Keratinocyte (primary cell): ENCODE measurements around the gene PLA2R1. TPM values are rescaled to one million over a fixed set of nuclear protein-coding genes. Genes with fewer than 3 reads are reported as not detected.

ENCODE experiments used
- DNase-seq: peaks from one replicate; pipeline ENCODE4 v3.0.0-alpha.2; 2011; ENCODE audit warnings: low read depth, missing footprints, low spot score
- FAIRE-seq: peaks from 2 replicates; lab custom pipeline; 2011; peaks lifted over from hg19 to GRCh38; lab: Jason Lieb, UNC
- H2AFZ ChIP-seq: 2 replicates; pipeline ENCODE4 v1.6.0; 2012; ENCODE audit warnings: low read length, control low read depth, inconsistent platforms; ENCODE audit not compliant: control insufficient read depth
- H3K27ac ChIP-seq: 2 replicates; pipeline ENCODE4 v1.5.1; 2011; ENCODE audit warnings: low read length; ENCODE audit not compliant: control insufficient read depth, insufficient read depth
- H3K27me3 ChIP-seq: 3 replicates; pipeline ENCODE4 v1.6.0; 2011; ENCODE audit warnings: low read length; ENCODE audit not compliant: control insufficient read depth, insufficient read depth; ENCODE audit errors: extremely low read depth
- H3K36me3 ChIP-seq, 2 experiments: 2 replicates in 1 of 2; 3 replicates in 1 of 2; pipeline ENCODE4 v1.5.1; 2011; ENCODE audit warnings: low read length in 2 of 2, mild to moderate bottlenecking in 1 of 2; ENCODE audit not compliant: control insufficient read depth in 2 of 2, insufficient read depth in 2 of 2; ENCODE audit errors: extremely low read depth in 1 of 2
- H3K4me1 ChIP-seq: 3 replicates; pipeline ENCODE4 v1.5.1; 2011; ENCODE audit warnings: low read length; ENCODE audit not compliant: control insufficient read depth, insufficient read depth; ENCODE audit errors: extremely low read depth
- H3K4me2 ChIP-seq: 3 replicates; pipeline ENCODE4 v1.6.0; 2011; ENCODE audit warnings: low read depth, low read length; ENCODE audit not compliant: control insufficient read depth, insufficient read depth; ENCODE audit errors: extremely low read depth
- H3K4me3 ChIP-seq, 3 experiments: fragments of 200-600 bp in 1 of 3; sonication (generic) in 1 of 3; 2 replicates in 2 of 3; 3 replicates in 1 of 3; pipeline ENCODE4 v1.5.1; 2011 to 2016; ENCODE audit warnings: low read length in 3 of 3, mild to moderate bottlenecking in 3 of 3, control low read depth in 2 of 3, inconsistent platforms in 1 of 3, low read depth in 1 of 3, mixed read lengths in 1 of 3, mixed run types in 1 of 3, moderate library complexity in 1 of 3; ENCODE audit not compliant: control insufficient read depth in 2 of 3, insufficient read depth in 2 of 3; ENCODE audit errors: extremely low read depth in 1 of 3
- H3K79me2 ChIP-seq: 2 replicates; pipeline ENCODE4 v1.6.0; 2012; ENCODE audit warnings: low read length; ENCODE audit not compliant: control insufficient read depth, insufficient read depth
- H3K9ac ChIP-seq: 3 replicates; pipeline ENCODE4 v1.6.0; 2011; ENCODE audit warnings: low read length; ENCODE audit not compliant: control insufficient read depth, insufficient read depth; ENCODE audit errors: extremely low read depth
- H3K9me1 ChIP-seq: 3 replicates; pipeline ENCODE4 v1.6.0; 2011; ENCODE audit warnings: low read length; ENCODE audit not compliant: control insufficient read depth, insufficient read depth; ENCODE audit errors: extremely low read depth
- H3K9me3 ChIP-seq: 2 replicates; pipeline ENCODE4 v1.5.1; 2012; ENCODE audit warnings: low read depth, low read length; ENCODE audit not compliant: control insufficient read depth
- H4K20me1 ChIP-seq: 3 replicates; pipeline ENCODE4 v1.6.0; 2011; ENCODE audit warnings: low read length; ENCODE audit not compliant: control insufficient read depth, insufficient read depth; ENCODE audit errors: extremely low read depth
- CTCF ChIP-seq, 3 experiments: IDR thresholded peaks in 1 of 3; conservative IDR thresholded peaks in 1 of 3; optimal IDR thresholded peaks in 1 of 3; 2 replicates in 2 of 3; 3 replicates in 1 of 3; pipeline versions ENCODE3 to v1.5.1; 2011; ENCODE audit warnings: low read length in 3 of 3, mild to moderate bottlenecking in 3 of 3, moderate library complexity in 2 of 3, control low read depth in 1 of 3, inconsistent platforms in 1 of 3; ENCODE audit not compliant: insufficient read depth in 2 of 3; ENCODE audit errors: extremely low read depth in 1 of 3
- EZH2 ChIP-seq: IDR thresholded peaks from one replicate; pipeline ENCODE4 v1.6.1; 2012; ENCODE audit warnings: inconsistent platforms, mild to moderate bottlenecking, low read length, moderate library complexity
- dilution Hi-C: fragments of 300-500 bp; cut with MboI; formaldehyde crosslinking; loops from one replicate; pipeline ENCODE4 v1.7.0; 2020; ENCODE audit warnings: low sequenced_read_pairs; ENCODE audit not compliant: extremely low pct_ligation_motif_present
- polyA plus RNA-seq, 5 experiments: library from polyadenylated mRNA; depleted of rRNA in 3 of 5; stranded (reverse) in 3 of 5; stranded (forward) in 1 of 5; unstranded in 1 of 5; fragments of >200 nt; gene quantifications; 1 replicate in 1 of 5; 2 replicates in 3 of 5; 3 replicates in 1 of 5; pipeline versions ENCODE4 v1.2.1 to v1.2.3, GENCODE V29; 2011 to 2012; ENCODE audit warnings: missing spikeins in 2 of 5, low read depth in 1 of 5, low replicate concordance in 1 of 5

PLA2R1 gene
- polyA plus RNA-seq, 1 donor (not counting 4 experiments of a cell fraction or from before 2014, with no cell fraction given), result 12.3 TPM

DNA sequence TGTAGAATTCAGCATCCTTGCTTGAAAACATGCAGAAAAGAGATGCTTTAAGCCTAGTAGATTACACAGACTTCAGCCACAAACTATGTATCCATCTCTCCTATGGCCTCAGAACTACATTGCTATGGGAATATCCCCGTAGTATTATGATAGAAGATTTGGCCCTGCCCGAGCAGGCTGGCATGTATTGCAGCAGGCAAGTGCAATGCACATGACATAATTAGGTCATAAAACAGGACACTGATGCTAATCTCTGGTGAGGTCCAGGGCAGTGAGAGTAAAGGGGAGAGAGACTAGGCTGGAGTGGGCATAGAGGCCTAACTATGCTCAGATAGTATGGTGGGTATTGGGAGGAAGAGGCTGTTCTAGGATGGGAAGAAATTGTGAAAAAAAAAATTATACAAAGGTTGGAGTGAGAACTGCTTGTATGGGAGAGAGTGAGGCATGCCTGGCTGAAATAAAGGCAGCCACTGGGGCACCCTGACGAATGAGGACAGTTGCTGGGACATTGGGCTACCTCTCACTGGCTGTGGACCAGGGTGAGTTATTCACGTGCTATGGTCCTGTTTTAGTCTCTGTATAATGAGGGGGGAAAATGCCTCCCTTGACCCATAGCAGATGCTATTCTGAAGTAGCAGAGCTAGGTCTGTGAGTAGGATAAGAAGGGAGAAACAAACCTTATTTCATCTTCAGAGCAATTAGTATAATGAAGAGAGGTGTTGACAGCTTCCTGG lies 1.6 kb upstream of the PLA2R1 start:
- peaks cover 2% of the 10 kb centered on the region for H3K79me2 ChIP-seq
- no peaks in the 10 kb centered on the region for H3K9me1 ChIP-seq
- DNase-seq (no peak), FAIRE-seq (no peak)
- H3K4me3 ChIP-seq, result no peak overlapping the region
- no peak overlapping the region for H3K9ac ChIP-seq
- no peaks in the 10 kb centered on the region for H4K20me1 ChIP-seq
- H2AFZ ChIP-seq, result no peak overlapping the region
- no peak overlapping the region for H3K27ac ChIP-seq
- no peaks in the 10 kb centered on the region for H3K27me3 ChIP-seq
- peaks cover 19% of the 10 kb centered on the region for H3K4me1 ChIP-seq
- no peak overlapping the region for H3K4me2 ChIP-seq
- H3K9me3 ChIP-seq, result no peaks in the 10 kb centered on the region
- dilution Hi-C loops, result no loop called here
- no peaks in the 10 kb centered on the region for H3K36me3 ChIP-seq
- no peak for TF ChIP-seq CTCF (optimal IDR thresholded peaks at IDR 0.05 in 1 of 3, IDR thresholded peaks at IDR 0.05 in 1 of 3, conservative IDR thresholded peaks at IDR 0.05 in 1 of 3; ENCODE audit: extremely low read depth in 1 of 3, insufficient read depth in 2 of 3, low read length in 3 of 3)
- TF ChIP-seq EZH2, result no peak

DNA sequence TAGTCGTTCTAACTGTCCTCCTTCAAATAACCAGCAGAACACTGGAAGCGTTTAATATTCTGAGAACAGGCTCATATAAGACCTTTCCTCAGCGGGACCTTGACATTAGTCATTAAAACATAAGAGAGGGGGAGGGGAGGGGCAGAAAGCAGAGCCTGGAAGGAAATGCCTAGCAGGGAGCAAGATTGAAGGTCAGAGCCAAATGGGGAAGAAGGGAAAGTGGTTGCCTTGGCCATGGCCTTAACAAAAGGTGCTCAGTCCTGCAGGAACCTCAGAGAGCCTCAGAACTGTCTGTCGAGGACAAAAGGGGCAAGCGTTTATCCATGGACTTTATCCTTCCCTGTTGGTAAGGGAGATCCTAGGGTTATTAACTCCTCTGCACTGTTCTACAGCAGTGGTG lies 856 bp upstream of the PLA2R1 start:
- Histone ChIP-seq H3K4me3 (peak overlapping the region in 2 of 3 experiments; percentile 80 to 83), H3K36me3 (no peaks in the 10 kb centered on the region), H3K27me3 (no peaks in the 10 kb centered on the region), H3K9me3 (no peaks in the 10 kb centered on the region), H3K4me2 (peak overlapping the region; percentile 94), H3K4me1 (peaks cover 19% of the 10 kb centered on the region), H2AFZ (peak overlapping the region; percentile 98), H3K27ac (no peak overlapping the region), H3K79me2 (peaks cover 2% of the 10 kb centered on the region), H3K9me1 (no peaks in the 10 kb centered on the region), H4K20me1 (no peaks in the 10 kb centered on the region), H3K9ac (no peak overlapping the region)
- FAIRE-seq, result no peak
- no peak for TF ChIP-seq EZH2
- no peak for TF ChIP-seq CTCF (optimal IDR thresholded peaks at IDR 0.05 in 1 of 3, IDR thresholded peaks at IDR 0.05 in 1 of 3, conservative IDR thresholded peaks at IDR 0.05 in 1 of 3; ENCODE audit: extremely low read depth in 1 of 3, insufficient read depth in 2 of 3, low read length in 3 of 3)
- dilution Hi-C loops, result no loop called here
- DNase-seq, result no peak
